Liver (tissue), 9 donors: ENCODE results near the gene CROCC2. TPM values are rescaled to one million over a fixed set of nuclear protein-coding genes. Genes with fewer than 3 reads are reported as not detected.

Experiments used
- DNase-seq: peaks from one replicate; pipeline ENCODE4 v3.0.0-alpha.2; 2017; ENCODE audit warnings: low spot score
- H3K27ac ChIP-seq, 2 donors: one replicate each; pipeline ENCODE4 v1.7.0; 2013; ENCODE audit warnings: inconsistent platforms in 2 of 2, low read length in 2 of 2, control low read depth in 1 of 2, low read depth in 1 of 2, mild to moderate bottlenecking in 1 of 2
- H3K27me3 ChIP-seq, 4 donors: one replicate each; pipeline versions ENCODE4 v1.6.1 to v1.7.0; 2013; ENCODE audit warnings: low read length in 3 of 4, inconsistent platforms in 1 of 4, mild to moderate bottlenecking in 1 of 4, moderate library complexity in 1 of 4; ENCODE audit not compliant: control insufficient read depth in 4 of 4, insufficient read depth in 4 of 4
- H3K36me3 ChIP-seq, 4 donors: one replicate each; pipeline versions ENCODE4 v1.6.1 to v1.7.0; 2013; ENCODE audit warnings: low read length in 3 of 4, mild to moderate bottlenecking in 3 of 4, low read depth in 1 of 4, moderate library complexity in 1 of 4; ENCODE audit not compliant: control insufficient read depth in 4 of 4, insufficient read depth in 3 of 4
- H3K4me1 ChIP-seq, 4 donors: one replicate each; pipeline versions ENCODE4 v1.6.1 to v1.7.0; 2013; ENCODE audit warnings: low read length in 3 of 4, mild to moderate bottlenecking in 3 of 4, moderate library complexity in 1 of 4; ENCODE audit not compliant: control insufficient read depth in 4 of 4, insufficient read depth in 4 of 4
- H3K4me3 ChIP-seq, 3 donors: one replicate each; pipeline versions ENCODE4 v1.6.1 to v1.7.0; 2013; ENCODE audit warnings: low read length in 3 of 3, control low read depth in 1 of 3, low read depth in 1 of 3, mild to moderate bottlenecking in 1 of 3
- H3K9ac ChIP-seq, 2 donors: one replicate each; pipeline ENCODE4 v1.7.0; 2013; ENCODE audit warnings: low read length in 2 of 2, mild to moderate bottlenecking in 2 of 2, moderate library complexity in 2 of 2, control low read depth in 1 of 2, low read depth in 1 of 2
- H3K9me3 ChIP-seq, 4 donors: one replicate each; pipeline versions ENCODE4 v1.6.1 to v1.7.0; 2013; ENCODE audit warnings: low read length in 3 of 4; ENCODE audit not compliant: control insufficient read depth in 4 of 4
- ATF3 ChIP-seq: IDR thresholded peaks from 2 replicates; pipeline ENCODE4 v1.6.1; 2016; ENCODE audit warnings: antibody characterized with exemption
- EGR1 ChIP-seq, 2 donors: IDR thresholded peaks; 2 replicates each; pipeline ENCODE4 v1.6.1; 2016 to 2018; ENCODE audit warnings: antibody characterized with exemption in 2 of 2, low read depth in 2 of 2
- FOXA1 ChIP-seq: IDR thresholded peaks from 2 replicates; pipeline ENCODE4 v1.6.1; 2016; ENCODE audit warnings: antibody characterized with exemption
- FOXA2 ChIP-seq: IDR thresholded peaks from 2 replicates; pipeline ENCODE4 v1.6.1; 2016; ENCODE audit warnings: antibody characterized with exemption
- GABPA ChIP-seq, 2 donors: IDR thresholded peaks in 1 of 2; conservative IDR thresholded peaks in 1 of 2; 2 replicates each; pipeline ENCODE4 v1.6.1; 2016; ENCODE audit warnings: antibody characterized with exemption in 2 of 2, mild to moderate bottlenecking in 1 of 2, moderate library complexity in 1 of 2
- HNF4A ChIP-seq, 2 donors: conservative IDR thresholded peaks; 2 replicates each; pipeline ENCODE4 v1.6.1; 2016; ENCODE audit warnings: antibody characterized with exemption in 2 of 2, mild to moderate bottlenecking in 2 of 2
- HNF4G ChIP-seq: IDR thresholded peaks from 2 replicates; pipeline ENCODE4 v1.6.1; 2016; ENCODE audit warnings: antibody characterized with exemption
- JUND ChIP-seq, 2 donors: IDR thresholded peaks; 2 replicates each; pipeline ENCODE4 v1.6.1; 2016; ENCODE audit warnings: antibody characterized with exemption in 2 of 2
- NR2F2 ChIP-seq: IDR thresholded peaks from 2 replicates; pipeline ENCODE4 v1.6.1; 2016; ENCODE audit warnings: antibody characterized with exemption
- RAD21 ChIP-seq, 2 donors: IDR thresholded peaks; 2 replicates each; pipeline ENCODE4 v1.6.1; 2016; ENCODE audit warnings: antibody characterized with exemption in 2 of 2, mild to moderate bottlenecking in 2 of 2
- RXRA ChIP-seq, 2 donors: IDR thresholded peaks; 2 replicates each; pipeline ENCODE4 v1.6.1; 2017 to 2018; ENCODE audit warnings: antibody characterized with exemption in 2 of 2, mild to moderate bottlenecking in 1 of 2
- SP1 ChIP-seq: IDR thresholded peaks from 2 replicates; pipeline ENCODE4 v1.6.1; 2018; ENCODE audit warnings: antibody characterized with exemption, mild to moderate bottlenecking
- TAF1 ChIP-seq: conservative IDR thresholded peaks from 2 replicates; pipeline ENCODE4 v1.6.1; 2016; ENCODE audit warnings: antibody characterized with exemption, mild to moderate bottlenecking
- YY1 ChIP-seq: IDR thresholded peaks from 2 replicates; pipeline ENCODE4 v1.6.1; 2016; ENCODE audit warnings: antibody characterized with exemption, mild to moderate bottlenecking
- WGBS: extraction: QIAGEN DNeasy Blood & Tissue Kit; methylation state at CpG from one replicate; pipeline ENCODE4 v1.1.7; 2013; 5-methylcytosine and 5-hydroxymethylcytosine counted together
- polyA plus RNA-seq, 2 donors: library from polyadenylated mRNA; stranded (reverse) in 1 of 2; unstranded in 1 of 2; fragments of 200-250 nt in 1 of 2; fragments of >200 nt in 1 of 2; fragmentation: Nextera tagmentation in 1 of 2; extraction: Ambion mirVana in 1 of 2; gene quantifications; one replicate each; pipeline versions ENCODE4 v1.2.1 to v1.2.3, GENCODE V29; 2013 to 2015
- total RNA-seq, 2 donors: library from RNA; depleted of rRNA; stranded (reverse); fragments of >200 nt; gene quantifications; one replicate each; pipeline ENCODE4 v1.2.3, GENCODE V29; 2014
- TF ChIP-seq, protein P1 (sequence below): IDR thresholded peaks from 2 replicates; pipeline ENCODE4 v1.6.1; 2016; ENCODE audit warnings: antibody characterized with exemption, mild to moderate bottlenecking
- TF ChIP-seq, protein P2 (sequence below): IDR thresholded peaks from 2 replicates; pipeline ENCODE4 v1.6.1; 2016; ENCODE audit warnings: antibody characterized with exemption
- TF ChIP-seq, protein P3 (sequence below): IDR thresholded peaks from 2 replicates; pipeline ENCODE4 v1.6.1; 2016; ENCODE audit warnings: antibody characterized with exemption
- TF ChIP-seq, protein P4 (sequence below): fragments of 150-350 bp; IDR thresholded peaks from 2 replicates; pipeline ENCODE4 v1.5.1; 2017; ENCODE audit warnings: improper control_type of control experiment, low read depth, low read length; ENCODE audit not compliant: missing input control
- donor health status: healthy.
- donor health status: healthy.
- donor health status: healthy.
- donor health status: healthy.
- donor health status: healthy.

Gene CROCC2
- total and polyA plus RNA-seq, 4 donors: under 0.01 to 0.13 (median 0.05) TPM

GRCh38 chr2:240990726-240991377, 84.7 kb downstream of the CROCC2 start:
- TF ChIP-seq, protein P1, sequence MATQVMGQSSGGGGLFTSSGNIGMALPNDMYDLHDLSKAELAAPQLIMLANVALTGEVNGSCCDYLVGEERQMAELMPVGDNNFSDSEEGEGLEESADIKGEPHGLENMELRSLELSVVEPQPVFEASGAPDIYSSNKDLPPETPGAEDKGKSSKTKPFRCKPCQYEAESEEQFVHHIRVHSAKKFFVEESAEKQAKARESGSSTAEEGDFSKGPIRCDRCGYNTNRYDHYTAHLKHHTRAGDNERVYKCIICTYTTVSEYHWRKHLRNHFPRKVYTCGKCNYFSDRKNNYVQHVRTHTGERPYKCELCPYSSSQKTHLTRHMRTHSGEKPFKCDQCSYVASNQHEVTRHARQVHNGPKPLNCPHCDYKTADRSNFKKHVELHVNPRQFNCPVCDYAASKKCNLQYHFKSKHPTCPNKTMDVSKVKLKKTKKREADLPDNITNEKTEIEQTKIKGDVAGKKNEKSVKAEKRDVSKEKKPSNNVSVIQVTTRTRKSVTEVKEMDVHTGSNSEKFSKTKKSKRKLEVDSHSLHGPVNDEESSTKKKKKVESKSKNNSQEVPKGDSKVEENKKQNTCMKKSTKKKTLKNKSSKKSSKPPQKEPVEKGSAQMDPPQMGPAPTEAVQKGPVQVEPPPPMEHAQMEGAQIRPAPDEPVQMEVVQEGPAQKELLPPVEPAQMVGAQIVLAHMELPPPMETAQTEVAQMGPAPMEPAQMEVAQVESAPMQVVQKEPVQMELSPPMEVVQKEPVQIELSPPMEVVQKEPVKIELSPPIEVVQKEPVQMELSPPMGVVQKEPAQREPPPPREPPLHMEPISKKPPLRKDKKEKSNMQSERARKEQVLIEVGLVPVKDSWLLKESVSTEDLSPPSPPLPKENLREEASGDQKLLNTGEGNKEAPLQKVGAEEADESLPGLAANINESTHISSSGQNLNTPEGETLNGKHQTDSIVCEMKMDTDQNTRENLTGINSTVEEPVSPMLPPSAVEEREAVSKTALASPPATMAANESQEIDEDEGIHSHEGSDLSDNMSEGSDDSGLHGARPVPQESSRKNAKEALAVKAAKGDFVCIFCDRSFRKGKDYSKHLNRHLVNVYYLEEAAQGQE: no peak
- TF ChIP-seq HNF4G (no peak), RAD21 (IDR thresholded peaks at IDR 0.05) (no peak), FOXA1 (no peak), FOXA2 (no peak), NR2F2 (no peak), ATF3 (no peak), GABPA (IDR thresholded peaks at IDR 0.05 in 1 of 2, conservative IDR thresholded peaks at IDR 0.05 in 1 of 2) (no peak), JUND (IDR thresholded peaks at IDR 0.05) (no peak), HNF4A (conservative IDR thresholded peaks at IDR 0.05) (no peak), TAF1 (no peak), RXRA (IDR thresholded peaks at IDR 0.05) (no peak), YY1 (no peak), EGR1 (IDR thresholded peaks at IDR 0.05; ENCODE audit: low read depth in 2 of 2) (no peak), SP1 (no peak)
- TF ChIP-seq, protein P2, sequence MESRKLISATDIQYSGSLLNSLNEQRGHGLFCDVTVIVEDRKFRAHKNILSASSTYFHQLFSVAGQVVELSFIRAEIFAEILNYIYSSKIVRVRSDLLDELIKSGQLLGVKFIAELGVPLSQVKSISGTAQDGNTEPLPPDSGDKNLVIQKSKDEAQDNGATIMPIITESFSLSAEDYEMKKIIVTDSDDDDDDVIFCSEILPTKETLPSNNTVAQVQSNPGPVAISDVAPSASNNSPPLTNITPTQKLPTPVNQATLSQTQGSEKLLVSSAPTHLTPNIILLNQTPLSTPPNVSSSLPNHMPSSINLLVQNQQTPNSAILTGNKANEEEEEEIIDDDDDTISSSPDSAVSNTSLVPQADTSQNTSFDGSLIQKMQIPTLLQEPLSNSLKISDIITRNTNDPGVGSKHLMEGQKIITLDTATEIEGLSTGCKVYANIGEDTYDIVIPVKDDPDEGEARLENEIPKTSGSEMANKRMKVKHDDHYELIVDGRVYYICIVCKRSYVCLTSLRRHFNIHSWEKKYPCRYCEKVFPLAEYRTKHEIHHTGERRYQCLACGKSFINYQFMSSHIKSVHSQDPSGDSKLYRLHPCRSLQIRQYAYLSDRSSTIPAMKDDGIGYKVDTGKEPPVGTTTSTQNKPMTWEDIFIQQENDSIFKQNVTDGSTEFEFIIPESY: no peak
- TF ChIP-seq, protein P3, sequence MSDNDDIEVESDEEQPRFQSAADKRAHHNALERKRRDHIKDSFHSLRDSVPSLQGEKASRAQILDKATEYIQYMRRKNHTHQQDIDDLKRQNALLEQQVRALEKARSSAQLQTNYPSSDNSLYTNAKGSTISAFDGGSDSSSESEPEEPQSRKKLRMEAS: no peak
- TF ChIP-seq, protein P4, sequence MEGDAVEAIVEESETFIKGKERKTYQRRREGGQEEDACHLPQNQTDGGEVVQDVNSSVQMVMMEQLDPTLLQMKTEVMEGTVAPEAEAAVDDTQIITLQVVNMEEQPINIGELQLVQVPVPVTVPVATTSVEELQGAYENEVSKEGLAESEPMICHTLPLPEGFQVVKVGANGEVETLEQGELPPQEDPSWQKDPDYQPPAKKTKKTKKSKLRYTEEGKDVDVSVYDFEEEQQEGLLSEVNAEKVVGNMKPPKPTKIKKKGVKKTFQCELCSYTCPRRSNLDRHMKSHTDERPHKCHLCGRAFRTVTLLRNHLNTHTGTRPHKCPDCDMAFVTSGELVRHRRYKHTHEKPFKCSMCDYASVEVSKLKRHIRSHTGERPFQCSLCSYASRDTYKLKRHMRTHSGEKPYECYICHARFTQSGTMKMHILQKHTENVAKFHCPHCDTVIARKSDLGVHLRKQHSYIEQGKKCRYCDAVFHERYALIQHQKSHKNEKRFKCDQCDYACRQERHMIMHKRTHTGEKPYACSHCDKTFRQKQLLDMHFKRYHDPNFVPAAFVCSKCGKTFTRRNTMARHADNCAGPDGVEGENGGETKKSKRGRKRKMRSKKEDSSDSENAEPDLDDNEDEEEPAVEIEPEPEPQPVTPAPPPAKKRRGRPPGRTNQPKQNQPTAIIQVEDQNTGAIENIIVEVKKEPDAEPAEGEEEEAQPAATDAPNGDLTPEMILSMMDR: no peak
- H3K27me3 ChIP-seq: no peaks in the 10 kb centered on the region
- WGBS: 94% methylated on average over 13 of the region's 13 CpGs
- H3K4me3 ChIP-seq: no peak overlapping the region
- H3K9me3 ChIP-seq: no peaks in the 10 kb centered on the region
- H3K27ac ChIP-seq: peak overlapping the region; percentile 0 to 18
- no peaks in the 10 kb centered on the region for H3K36me3 ChIP-seq
- H3K4me1 ChIP-seq: peaks cover 19 to 60% (median 48%) of the 10 kb centered on the region in 4 donors
- DNase-seq: no peak
- no peak overlapping the region for H3K9ac ChIP-seq
